ENCODE data around the gene RSRC1.
"Not testable (repeated sequence)": the region's sequence is repeated elsewhere in the genome, so short reads cannot be mapped to it uniquely, and the experiment has no call there.

Gene RSRC1

GRCh38 chr3:158109804-158110657, at the start of gene RSRC1:
RSRC1 (plus strand) TSS chr3:158110089; CDS start chr3:158122105, 12,016 bp downstream.
- no peak for TF ChIP-seq CTCF (IDR thresholded peaks at IDR 0.05; ENCODE audit: low read depth, low read length, missing control alignments)
- H3K4me3 ChIP-seq (ENCODE audit: low read depth, low read length): peak within 1 kb of the TSS; percentile 76
- peak; percentile 71 for DNase-seq (ENCODE audit: low read depth)

GRCh38 chr3:158065574-158065973, 44.3 kb upstream of the RSRC1 start:
- DNase-seq (ENCODE audit: low read depth); H3K4me3 ChIP-seq (ENCODE audit: low read depth, low read length): not testable (repeated sequence)

- no peak for DNase-seq (ENCODE audit: low read depth)
- no peak overlapping the region for H3K4me3 ChIP-seq (ENCODE audit: low read depth, low read length)
- TF ChIP-seq CTCF (IDR thresholded peaks at IDR 0.05; ENCODE audit: low read depth, low read length, missing control alignments): no peak
These were observed 37.1 kb upstream of the RSRC1 start for GRCh38 chr3:158072790-158073189.

GRCh38 chr3:158074591-158074990, 35.3 kb upstream of the RSRC1 start:
- no peak overlapping the region for H3K4me3 ChIP-seq (ENCODE audit: low read depth, low read length)
- no peak for TF ChIP-seq CTCF (IDR thresholded peaks at IDR 0.05; ENCODE audit: low read depth, low read length, missing control alignments)
- no peak for DNase-seq (ENCODE audit: low read depth)

GRCh38 chr3:158079599-158079998, 30.3 kb upstream of the RSRC1 start:
- no peak for TF ChIP-seq CTCF (IDR thresholded peaks at IDR 0.05; ENCODE audit: low read depth, low read length, missing control alignments)
- H3K4me3 ChIP-seq (ENCODE audit: low read depth, low read length): no peak overlapping the region
- no peak for DNase-seq (ENCODE audit: low read depth)

GRCh38 chr3:158084651-158085050, 25.2 kb upstream of the RSRC1 start:
- no peak overlapping the region for H3K4me3 ChIP-seq (ENCODE audit: low read depth, low read length)
- no peak for DNase-seq (ENCODE audit: low read depth)
- no peak for TF ChIP-seq CTCF (IDR thresholded peaks at IDR 0.05; ENCODE audit: low read depth, low read length, missing control alignments)

GRCh38 chr3:158085358-158085757, 24.5 kb upstream of the RSRC1 start:
- H3K4me3 ChIP-seq (ENCODE audit: low read depth, low read length): no peak overlapping the region
- no peak for DNase-seq (ENCODE audit: low read depth)
- no peak for TF ChIP-seq CTCF (IDR thresholded peaks at IDR 0.05; ENCODE audit: low read depth, low read length, missing control alignments)

All from GM12864 (cell line).